Mesodermal cell (in vitro differentiated cells): Measurements from ENCODE around the gene ARRB2.
"Not testable (repeated sequence)": the region's sequence is repeated elsewhere in the genome, so short reads cannot be mapped to it uniquely, and the experiment has no call there.

Source experiments
- H3K27ac ChIP-seq: 2 replicates; pipeline ENCODE4 v1.7.0; 2013; ENCODE audit warnings: mild to moderate bottlenecking, low read depth, low read length, moderate library complexity; ENCODE audit not compliant: severe bottlenecking
- H3K36me3 ChIP-seq: 2 replicates; pipeline ENCODE4 v1.7.1; 2013; ENCODE audit warnings: mild to moderate bottlenecking, low read length, moderate library complexity; ENCODE audit not compliant: control insufficient read depth, insufficient read depth
- H3K4me1 ChIP-seq: one replicate; pipeline ENCODE4 v1.7.1; 2013; ENCODE audit warnings: mild to moderate bottlenecking, low read length; ENCODE audit not compliant: insufficient read depth, control insufficient read depth, poor library complexity, severe bottlenecking
- H3K4me3 ChIP-seq: 2 replicates; pipeline ENCODE4 v1.7.0; 2013; ENCODE audit warnings: low read length, control low read depth, mild to moderate bottlenecking; ENCODE audit not compliant: insufficient read depth, poor library complexity, severe bottlenecking; ENCODE audit errors: extremely low read depth
- H3K9me3 ChIP-seq: 2 replicates; pipeline ENCODE4 v1.7.1; 2013; ENCODE audit warnings: mild to moderate bottlenecking, low read length, moderate library complexity; ENCODE audit not compliant: control insufficient read depth
- WGBS, 2 experiments: methylation state at CpG; one replicate each; pipeline ENCODE4 v1.1.5; 2013; ENCODE audit warnings: missing lambda C conversion rate in 2 of 2; ENCODE audit not compliant: insufficient coverage in 2 of 2; 5-methylcytosine and 5-hydroxymethylcytosine counted together

The ARRB2 gene

GRCh38 chr17:4674685-4674998 lies 35.8 kb upstream of the ARRB2 start:
- WGBS, 2 experiments, result 94 to 96% methylated on average over 3 of the region's 8 CpGs
- peaks cover 77% of the 10 kb centered on the region for H3K36me3 ChIP-seq

GRCh38 chr17:4675791-4676190 lies 34.6 kb upstream of the ARRB2 start:
- Histone ChIP-seq H3K27ac (no peak overlapping the region), H3K36me3 (peaks cover 77% of the 10 kb centered on the region), H3K4me1 (peaks cover 26% of the 10 kb centered on the region), H3K4me3 (no peak overlapping the region), H3K9me3 (no peaks in the 10 kb centered on the region)
- WGBS, 2 experiments, result 97 to 99% methylated on average over 7 to 9 of the region's 10 CpGs

More at GRCh38 chr17:4674685-4674998, 35.8 kb upstream of the ARRB2 start:
- Histone ChIP-seq H3K9me3 (no peaks in the 10 kb centered on the region), H3K4me3 (no peak overlapping the region), H3K27ac (no peak overlapping the region), H3K4me1 (peaks cover 22% of the 10 kb centered on the region)

GRCh38 chr17:4676791-4677190 lies 33.6 kb upstream of the ARRB2 start:
- Histone ChIP-seq H3K27ac (no peak overlapping the region), H3K36me3 (peaks cover 78% of the 10 kb centered on the region), H3K4me1 (peaks cover 26% of the 10 kb centered on the region), H3K4me3 (no peak overlapping the region), H3K9me3 (no peaks in the 10 kb centered on the region)
- WGBS, 2 experiments, result 90 to 99% methylated on average over 5 to 6 of the region's 7 CpGs

- peak overlapping the region; percentile 89 for H3K27ac ChIP-seq
- WGBS, 2 experiments, result 68 to 72% methylated on average over 10 to 13 of the region's 14 CpGs
- H3K4me3 ChIP-seq, result no peak overlapping the region
- H3K4me1 ChIP-seq, result peaks cover 26% of the 10 kb centered on the region
- no peaks in the 10 kb centered on the region for H3K9me3 ChIP-seq
- peaks cover 74% of the 10 kb centered on the region for H3K36me3 ChIP-seq
Measured at GRCh38 chr17:4678448-4679026, 31.9 kb upstream of the ARRB2 start.

GRCh38 chr17:4679658-4680057 lies 30.8 kb upstream of the ARRB2 start:
- WGBS, 2 experiments, result 73 to 78% methylated on average over 7 of the region's 7 CpGs
- no peak overlapping the region for H3K4me3 ChIP-seq
- no peaks in the 10 kb centered on the region for H3K9me3 ChIP-seq
- peaks cover 26% of the 10 kb centered on the region for H3K4me1 ChIP-seq
- H3K27ac ChIP-seq, result peak overlapping the region; percentile 89
- H3K36me3 ChIP-seq, result peaks cover 69% of the 10 kb centered on the region

- not testable (repeated sequence) for H3K9me3 ChIP-seq, H3K27ac ChIP-seq, H3K4me3 ChIP-seq
- Histone ChIP-seq H3K36me3 (peaks cover 67% of the 10 kb centered on the region), H3K4me1 (peaks cover 14% of the 10 kb centered on the region)
- WGBS, 2 experiments, result 100% methylated on average over 3 of the region's 5 CpGs; no CpG with 5 or more reads in 1 of the 2 experiments
Measured at GRCh38 chr17:4683739-4684138, 26.7 kb upstream of the ARRB2 start.

GRCh38 chr17:4689872-4690271 lies 20.6 kb upstream of the ARRB2 start:
- 86 to 98% methylated on average over 6 to 9 of the region's 12 CpGs for WGBS, 2 experiments
- not testable (repeated sequence) for H3K9me3 ChIP-seq, H3K4me1 ChIP-seq, H3K27ac ChIP-seq, H3K4me3 ChIP-seq
- peaks cover 82% of the 10 kb centered on the region for H3K36me3 ChIP-seq

GRCh38 chr17:4690745-4691144 lies 19.7 kb upstream of the ARRB2 start:
- Histone ChIP-seq H3K9me3 (peaks cover 3% of the 10 kb centered on the region), H3K27ac (no peak overlapping the region), H3K4me3 (no peak overlapping the region), H3K4me1 (no peaks in the 10 kb centered on the region), H3K36me3 (peaks cover 82% of the 10 kb centered on the region)
- WGBS, 2 experiments, result 93% methylated on average over 2 of the region's 2 CpGs; no CpG with 5 or more reads in 1 of the 2 experiments

GRCh38 chr17:4691686-4692085 lies 18.7 kb upstream of the ARRB2 start:
- Histone ChIP-seq H3K36me3 (peaks cover 83% of the 10 kb centered on the region), H3K9me3 (peaks cover 3% of the 10 kb centered on the region), H3K4me1 (no peaks in the 10 kb centered on the region), H3K4me3 (no peak overlapping the region), H3K27ac (no peak overlapping the region)
- WGBS, 2 experiments, result 95 to 100% methylated on average over 1 to 2 of the region's 8 CpGs

- peaks cover 83% of the 10 kb centered on the region for H3K36me3 ChIP-seq
- no peaks in the 10 kb centered on the region for H3K4me1 ChIP-seq
- no peak overlapping the region for H3K4me3 ChIP-seq
- no peak overlapping the region for H3K27ac ChIP-seq
- WGBS, 2 experiments, result 80 to 82% methylated on average over 6 of the region's 9 CpGs
- peaks cover 3% of the 10 kb centered on the region for H3K9me3 ChIP-seq
Measured at GRCh38 chr17:4693416-4693815, 17.0 kb upstream of the ARRB2 start.

- H3K4me1 ChIP-seq, result no peaks in the 10 kb centered on the region
- H3K36me3 ChIP-seq, result peaks cover 64% of the 10 kb centered on the region
- no peak overlapping the region for H3K4me3 ChIP-seq
- WGBS, 2 experiments, result 95 to 98% methylated on average over 6 of the region's 6 CpGs
- H3K27ac ChIP-seq, result no peak overlapping the region
- H3K9me3 ChIP-seq, result no peaks in the 10 kb centered on the region
Measured at GRCh38 chr17:4696437-4696805, 14.0 kb upstream of the ARRB2 start.
